Measurements from ENCODE around the gene UBE3D.

Gene UBE3D

GRCh38 chr6:83071023-83071422 lies 5.4 kb upstream of the UBE3D start:
- Histone ChIP-seq H3K79me2 (peaks cover 43% of the 10 kb centered on the region), H3K9me3 (ENCODE audit: control insufficient read depth, low read length) (no peaks in the 10 kb centered on the region), H3K9ac (no peak overlapping the region), H3K27me3 (ENCODE audit: control insufficient read depth, insufficient read depth, low read length) (no peaks in the 10 kb centered on the region), H3K4me1 (peaks cover 5% of the 10 kb centered on the region), H3K27ac (no peak overlapping the region), H3K4me3 (ENCODE audit: low read depth, low read length) (no peak overlapping the region), H3K4me2 (ENCODE audit: low read length) (no peak overlapping the region), H2AFZ (no peak overlapping the region), H3K36me3 (ENCODE audit: control insufficient read depth, insufficient read depth, low read length) (no peaks in the 10 kb centered on the region)
- no peak for TF ChIP-seq CTCF (IDR thresholded peaks at IDR 0.05)

- H3K9me3 ChIP-seq (ENCODE audit: control insufficient read depth, low read length) = no peaks in the 10 kb centered on the region
- no peak overlapping the region for H3K9ac ChIP-seq
- no peak overlapping the region for H2AFZ ChIP-seq
- H3K27ac ChIP-seq = no peak overlapping the region
- H3K27me3 ChIP-seq (ENCODE audit: control insufficient read depth, insufficient read depth, low read length) = no peaks in the 10 kb centered on the region
- H3K79me2 ChIP-seq = peaks cover 30% of the 10 kb centered on the region
- peaks cover 5% of the 10 kb centered on the region for H3K4me1 ChIP-seq
- no peak overlapping the region for H3K4me2 ChIP-seq (ENCODE audit: low read length)
- H3K36me3 ChIP-seq (ENCODE audit: control insufficient read depth, insufficient read depth, low read length) = no peaks in the 10 kb centered on the region
- H3K4me3 ChIP-seq (ENCODE audit: low read depth, low read length) = no peak overlapping the region
- TF ChIP-seq CTCF (IDR thresholded peaks at IDR 0.05) = no peak
Measured at GRCh38 chr6:83069633-83070032, 4.0 kb upstream of the UBE3D start.

GRCh38 chr6:83068616-83069015 lies 3.0 kb upstream of the UBE3D start:
- Histone ChIP-seq H3K4me2 (ENCODE audit: low read length) (peak overlapping the region; percentile 98), H3K36me3 (ENCODE audit: control insufficient read depth, insufficient read depth, low read length) (no peaks in the 10 kb centered on the region), H2AFZ (peak overlapping the region; percentile 98), H3K27ac (peak overlapping the region; percentile 90), H3K9me3 (ENCODE audit: control insufficient read depth, low read length) (no peaks in the 10 kb centered on the region), H3K4me1 (peaks cover 5% of the 10 kb centered on the region), H3K4me3 (ENCODE audit: low read depth, low read length) (peak overlapping the region; percentile 94), H3K27me3 (ENCODE audit: control insufficient read depth, insufficient read depth, low read length) (no peaks in the 10 kb centered on the region), H3K9ac (no peak overlapping the region), H3K79me2 (peaks cover 22% of the 10 kb centered on the region)
- no peak for TF ChIP-seq CTCF (IDR thresholded peaks at IDR 0.05)

- peak; percentile 98 for TF ChIP-seq CTCF (IDR thresholded peaks at IDR 0.05)
Measured at GRCh38 chr6:83067448-83068439, 2.1 kb upstream of the UBE3D start, which contains the start of gene DOP1A. Gene DOP1A, plus strand, starts transcription at chr6:83067671. Its CDS starts 29,307 bp downstream, at chr6:83096978.

More at GRCh38 chr6:83067448-83068439, 2.1 kb upstream of the UBE3D start, which contains the start of gene DOP1A:
- H3K79me2 ChIP-seq = peaks cover 14% of the 10 kb centered on the region
- H3K9ac ChIP-seq = peak within 1 kb of the TSS; percentile 84
- H3K36me3 ChIP-seq (ENCODE audit: control insufficient read depth, insufficient read depth, low read length) = no peaks in the 10 kb centered on the region
- H3K4me3 ChIP-seq (ENCODE audit: low read depth, low read length) = peak within 1 kb of the TSS; percentile 94
- peak within 1 kb of the TSS; percentile 98 for H3K4me2 ChIP-seq (ENCODE audit: low read length)
- peak within 1 kb of the TSS; percentile 90 for H3K27ac ChIP-seq
- H2AFZ ChIP-seq = peak within 1 kb of the TSS; percentile 98
- no peaks in the 10 kb centered on the region for H3K9me3 ChIP-seq (ENCODE audit: control insufficient read depth, low read length)
- H3K27me3 ChIP-seq (ENCODE audit: control insufficient read depth, insufficient read depth, low read length) = no peaks in the 10 kb centered on the region
- peaks cover 5% of the 10 kb centered on the region for H3K4me1 ChIP-seq
